K562 (cell line): ENCODE measurements around the gene UBN2. TPM values are rescaled to one million over a fixed set of nuclear protein-coding genes. Genes with fewer than 3 reads are reported as not detected.

ENCODE experiments used
- ARID3B ChIP-seq: fragments of 250-450 bp; sonication (Bioruptor Pico); IDR thresholded peaks from 2 replicates; pipeline ENCODE4 v1.4.0; 2020; ENCODE audit warnings: borderline replicate concordance
- ARID4B ChIP-seq: sonication (generic); formaldehyde crosslinking; IDR thresholded peaks from 2 replicates; pipeline ENCODE4 v1.8.0; 2022; ENCODE audit warnings: mild to moderate bottlenecking, missing genetic modification reagents
- BCL6 ChIP-seq: fragments of 250-450 bp; sonication (Bioruptor Pico); IDR thresholded peaks from 2 replicates; pipeline ENCODE4 v1.4.0; 2020
- BRD9 ChIP-seq: fragments of 450-650 bp; IDR thresholded peaks from 2 replicates; pipeline ENCODE4 v1.6.1; 2018; ENCODE audit warnings: low read depth; ENCODE audit not compliant: partially characterized antibody
- CBX2 ChIP-seq: fragments of 200-600 bp; sonication (generic); IDR thresholded peaks from one replicate; pipeline ENCODE4 v1.6.1; 2012; ENCODE audit warnings: mild to moderate bottlenecking, low read length, inconsistent platforms; ENCODE audit not compliant: insufficient read depth, poor library complexity, severe bottlenecking
- DPF2 ChIP-seq: fragments of 450-650 bp; IDR thresholded peaks from 2 replicates; pipeline ENCODE4 v1.6.1; 2016
- HES1 ChIP-seq: fragments of 450-650 bp; IDR thresholded peaks from 2 replicates; pipeline ENCODE4 v1.6.1; 2016; ENCODE audit warnings: low read depth, mild to moderate bottlenecking, moderate library complexity
- MEF2A ChIP-seq: IDR thresholded peaks from 2 replicates; pipeline ENCODE4 v1.6.1; 2011; ENCODE audit warnings: low read depth, mild to moderate bottlenecking, low read length, moderate library complexity; ENCODE audit not compliant: control insufficient read depth
- NKRF ChIP-seq: fragments of 450-650 bp; IDR thresholded peaks from 2 replicates; pipeline ENCODE4 v1.6.1; 2016; ENCODE audit warnings: borderline replicate concordance
- NUFIP1 ChIP-seq: fragments of 450-650 bp; IDR thresholded peaks from 2 replicates; pipeline ENCODE4 v1.6.1; 2018; ENCODE audit not compliant: partially characterized antibody
- TBP ChIP-seq: optimal IDR thresholded peaks from 2 replicates; pipeline ENCODE3; 2011; ENCODE audit warnings: low read depth, low read length, improper control_type of control experiment
- ZNF609 ChIP-seq: sonication (generic); formaldehyde crosslinking; IDR thresholded peaks from 2 replicates; pipeline ENCODE4 v1.8.1; 2023; ENCODE audit warnings: missing genetic modification reagents, mild to moderate bottlenecking, borderline replicate concordance
- polyA plus RNA-seq, 8 experiments: library from polyadenylated mRNA; depleted of rRNA in 4 of 8; stranded (reverse) in 5 of 8; unstranded in 3 of 8; fragments of >200 nt; fragmentation: Nextera tagmentation in 2 of 8; fragmentation: Illumina TruSeq in 1 of 8; extraction: Ambion mirVana in 2 of 8; extraction: Trizol in 1 of 8; gene quantifications; 2 replicates each; pipeline versions ENCODE4 v1.2.1 to v1.2.3, GENCODE V29; 2011 to 2014; ENCODE audit warnings: inconsistent platforms in 1 of 8, missing spikeins in 1 of 8
- total RNA-seq, 7 experiments: library from RNA; depleted of rRNA in 6 of 7; stranded (reverse); fragments of >200 nt in 6 of 7; fragmentation: Illumina TruSeq in 2 of 7; extraction: Trizol in 2 of 7; gene quantifications; 2 replicates each; pipeline versions ENCODE4 v1.2.1 to v1.2.3, GENCODE V29; 2011 to 2021; ENCODE audit warnings: low replicate concordance in 1 of 7

The UBN2 gene
- total and polyA plus RNA-seq, 9 of the 15 experiments (the other 6 are each of a cell fraction or from before 2014, with no cell fraction given), result 1.2 to 19.5 (median 9.9) TPM

- TF ChIP-seq ARID3B, result no peak
- peak; percentile 87 for TF ChIP-seq DPF2
- TF ChIP-seq TBP, result no peak
- TF ChIP-seq ARID4B, result no peak
- no peak for TF ChIP-seq CBX2
- no peak for TF ChIP-seq ZNF609 (CRISPR knock-in tag)
- no peak for TF ChIP-seq HES1
- TF ChIP-seq NUFIP1, result no peak
- no peak for TF ChIP-seq NKRF
- no peak for TF ChIP-seq BCL6
- TF ChIP-seq MEF2A, result no peak
- TF ChIP-seq BRD9, result no peak
These were observed 11.8 kb downstream of the UBN2 start (continued) for GRCh38 chr7:139242741-139243281.
